GM21390 (cell line): Measurements from ENCODE around the gene TSSK2.
"Not testable (repeated sequence)": the region's sequence is repeated elsewhere in the genome, so short reads cannot be mapped to it uniquely, and the experiment has no call there.

Experiments used
- ATAC-seq: cut with Tn5 transposase; IDR thresholded peaks from one replicate; pipeline ENCODE4 v1.9.1; 2021; ENCODE audit not compliant: unreplicated experiment

TSSK2 gene

GRCh38 chr22:19138217-19139000 lies 7.3 kb downstream of the TSSK2 start:
- no peak for ATAC-seq

- ATAC-seq: no peak
Measured at GRCh38 chr22:19139001-19139356, 7.9 kb downstream of the TSSK2 start.

DNA sequence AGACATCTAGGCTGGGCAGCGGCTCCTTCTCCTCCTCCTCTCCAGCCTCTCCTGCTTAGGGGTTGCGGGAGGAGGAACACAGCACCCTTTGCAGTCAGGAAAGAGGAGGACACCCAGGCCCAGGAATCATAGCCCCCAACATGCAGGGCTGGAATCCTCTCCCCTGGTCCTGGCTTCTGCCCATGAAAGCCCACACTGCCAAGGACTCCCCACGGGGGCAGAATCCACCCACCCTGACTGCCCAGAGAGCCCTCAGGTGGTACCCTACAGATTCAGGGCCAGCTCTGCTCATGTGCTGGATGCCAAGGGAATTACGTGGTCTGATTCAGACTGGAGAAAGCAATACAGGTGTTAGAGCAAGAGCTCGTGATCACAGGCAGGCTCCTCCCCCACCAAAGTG lies 8.9 kb downstream of the TSSK2 start:
- ATAC-seq: no peak

- ATAC-seq: no peak
Measured at GRCh38 chr22:19142394-19142793, 11.3 kb downstream of the TSSK2 start.

DNA sequence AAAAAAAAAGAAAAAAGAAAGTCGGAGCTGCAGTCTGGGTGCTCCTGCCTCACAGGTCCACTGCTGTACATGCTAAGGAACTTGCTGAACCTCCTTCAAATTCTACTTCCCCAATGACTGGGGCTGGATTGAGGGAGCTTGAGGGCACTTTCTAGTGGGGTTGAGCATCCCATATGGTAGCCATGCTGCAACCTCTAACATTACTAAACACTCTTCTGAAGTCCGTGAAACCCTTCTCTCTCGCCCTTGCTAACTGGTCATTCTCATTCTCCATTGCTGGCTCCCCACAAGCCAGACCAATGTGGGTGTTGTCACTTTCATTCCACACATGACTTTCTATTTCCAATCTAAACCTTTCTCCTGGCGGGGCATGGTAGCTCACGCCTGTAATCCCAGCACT lies 12.1 kb downstream of the TSSK2 start:
- ATAC-seq: no peak

DNA sequence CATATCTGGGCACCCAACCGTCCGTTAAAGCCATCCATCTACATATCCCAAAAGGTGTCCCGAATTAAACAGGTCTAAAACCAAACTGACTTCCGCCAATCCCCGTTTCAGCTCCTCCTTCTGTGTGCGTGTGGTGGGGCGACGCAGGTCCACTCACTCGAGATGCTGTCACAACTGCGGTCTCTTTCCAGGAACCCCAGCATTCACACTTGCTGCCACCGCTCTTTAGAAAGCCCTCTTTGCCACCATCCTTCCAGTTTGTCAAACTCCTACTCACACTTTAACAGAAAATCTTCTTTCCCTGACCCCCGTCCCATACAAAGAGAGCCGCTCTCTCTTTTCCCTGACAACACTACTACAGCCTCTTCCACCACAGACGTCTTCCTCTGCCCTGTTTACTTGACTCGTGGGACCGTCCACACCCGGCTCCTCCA lies 12.9 kb downstream of the TSSK2 start:
- no peak for ATAC-seq

DNA sequence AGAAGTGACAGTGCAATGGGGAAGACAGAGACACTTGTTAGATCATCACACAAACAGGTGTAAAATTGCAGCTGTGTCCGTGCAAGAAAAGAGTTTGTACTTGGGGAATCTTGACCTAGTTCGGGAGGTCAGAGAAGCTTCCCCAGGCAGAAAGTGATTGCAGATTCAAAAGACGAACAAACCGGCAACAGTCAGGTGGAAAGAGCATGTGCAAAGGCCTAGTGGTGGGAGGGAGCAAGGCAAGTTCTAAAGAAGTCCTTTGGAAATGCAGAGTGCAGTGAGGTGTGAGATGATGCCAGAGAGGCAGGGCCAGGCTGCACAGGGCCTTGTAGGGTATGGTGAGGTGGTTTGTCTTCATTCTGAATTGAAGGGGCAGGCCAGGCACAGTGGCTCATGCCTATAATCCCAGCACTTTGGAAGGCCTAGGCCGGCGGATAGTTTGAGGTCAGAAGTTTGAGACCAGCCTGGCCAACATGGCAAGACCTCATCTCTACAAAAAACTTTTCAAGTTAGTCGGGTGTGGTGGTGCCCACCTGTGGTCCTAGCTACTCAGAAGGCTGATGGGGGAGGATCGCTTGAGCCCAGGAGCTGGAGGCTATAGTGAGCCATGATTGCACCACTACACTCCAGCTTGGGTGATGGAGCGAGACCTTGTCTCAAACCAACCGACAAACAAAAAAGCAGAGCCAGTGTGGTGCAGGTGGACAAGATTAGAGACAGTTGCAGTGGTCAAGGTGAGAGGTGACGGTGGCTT lies 15.3 kb downstream of the TSSK2 start:
- ATAC-seq: no peak

DNA sequence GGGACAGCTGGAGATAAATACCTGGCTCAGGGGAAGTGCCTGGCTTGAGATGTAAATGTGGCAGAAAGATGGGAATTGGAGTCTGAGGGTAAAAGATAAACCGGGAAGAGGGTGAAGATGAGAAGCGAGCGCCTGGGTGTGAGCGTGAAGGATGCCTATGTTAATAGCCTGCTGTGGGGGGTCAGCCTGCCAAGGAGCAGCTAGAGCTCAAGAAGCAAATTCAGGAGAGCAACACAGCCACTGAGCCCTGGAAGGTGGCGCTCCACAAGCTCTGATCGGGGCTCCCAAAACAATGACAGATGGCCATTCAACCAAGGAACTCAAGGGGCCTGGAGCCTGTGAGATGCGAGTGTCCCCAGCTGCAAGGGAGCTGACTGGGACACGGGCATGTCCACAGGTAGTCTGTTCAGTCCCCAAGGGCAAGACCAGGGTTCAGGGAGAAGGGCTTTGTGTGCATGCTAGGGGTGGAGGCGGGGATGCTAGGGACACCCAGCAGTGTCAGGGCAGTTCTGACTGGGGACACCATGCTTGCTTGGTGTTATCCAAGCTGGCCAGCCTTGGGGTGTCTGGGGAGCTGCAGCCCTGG lies 16.2 kb downstream of the TSSK2 start:
- no peak for ATAC-seq

GRCh38 chr22:19148417-19149046 lies 17.4 kb downstream of the TSSK2 start:
- no peak for ATAC-seq

DNA sequence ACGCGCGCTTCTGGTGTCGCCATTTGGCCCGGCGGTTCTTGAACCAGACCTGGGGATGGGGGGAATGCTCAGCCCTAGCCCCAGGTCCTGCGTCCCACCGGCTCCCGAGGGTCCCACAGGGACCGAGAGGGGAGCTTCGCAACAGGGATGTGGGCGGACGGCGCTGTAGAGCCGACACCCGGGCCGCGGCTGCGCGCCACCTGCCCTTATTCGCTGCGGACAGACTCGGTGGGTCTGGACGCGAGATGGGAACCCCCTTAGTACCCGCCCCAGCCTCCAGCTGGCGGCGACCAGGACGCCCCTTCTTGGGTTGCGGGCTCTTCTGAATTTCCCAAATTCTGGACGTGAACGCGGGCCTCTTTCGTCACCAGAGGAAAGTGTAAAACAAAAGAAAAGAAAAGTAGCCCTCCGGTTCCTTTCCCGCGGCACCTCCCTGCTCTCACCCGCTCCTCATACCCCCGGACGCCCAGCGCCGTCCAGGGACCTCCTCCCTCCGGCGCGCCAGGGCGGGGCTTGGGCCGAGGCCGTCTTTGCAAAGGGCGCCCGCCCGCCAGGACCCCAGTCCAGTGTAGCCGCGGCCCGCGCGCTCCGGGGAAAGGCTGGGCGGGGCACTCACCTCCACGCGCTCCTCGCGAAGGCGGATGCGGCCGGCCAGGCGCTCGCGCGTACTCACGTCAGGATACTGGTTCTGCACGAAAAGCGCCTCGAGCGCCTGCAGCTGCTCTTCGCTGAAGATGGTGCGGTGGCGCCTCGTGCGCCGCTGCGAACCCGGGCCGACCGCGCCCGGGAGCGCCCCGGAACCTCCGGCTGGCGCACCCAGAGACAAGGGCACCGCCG lies 18.2 kb downstream of the TSSK2 start:
- ATAC-seq: no peak

DNA sequence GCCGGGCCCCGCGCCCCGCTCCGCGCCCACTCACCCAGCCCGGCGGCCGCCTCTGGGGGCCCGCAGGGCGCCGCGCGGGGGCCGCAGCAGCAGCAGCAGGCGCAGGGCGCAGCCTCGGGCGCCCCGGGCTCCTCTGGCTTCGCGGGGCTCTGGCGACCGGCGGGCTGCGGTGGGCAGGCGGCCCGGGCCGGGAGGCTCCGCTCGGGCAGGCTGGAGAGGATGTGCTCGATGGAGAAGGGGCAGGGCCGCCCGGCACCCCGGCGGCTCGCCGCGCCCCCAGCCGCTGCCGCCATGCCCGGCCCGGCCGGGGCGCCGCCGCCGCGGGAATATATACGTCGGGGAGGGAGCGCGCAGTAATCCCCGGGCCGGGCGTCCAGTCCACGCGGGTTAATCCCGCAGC lies 18.9 kb downstream of the TSSK2 start, which contains the start of gene GSC2:
TSS of gene GSC2 (minus strand) at position 302 of the 400 bp plus-strand sequence. CDS start at position 293, 9 bp downstream.
- no peak for ATAC-seq

DNA sequence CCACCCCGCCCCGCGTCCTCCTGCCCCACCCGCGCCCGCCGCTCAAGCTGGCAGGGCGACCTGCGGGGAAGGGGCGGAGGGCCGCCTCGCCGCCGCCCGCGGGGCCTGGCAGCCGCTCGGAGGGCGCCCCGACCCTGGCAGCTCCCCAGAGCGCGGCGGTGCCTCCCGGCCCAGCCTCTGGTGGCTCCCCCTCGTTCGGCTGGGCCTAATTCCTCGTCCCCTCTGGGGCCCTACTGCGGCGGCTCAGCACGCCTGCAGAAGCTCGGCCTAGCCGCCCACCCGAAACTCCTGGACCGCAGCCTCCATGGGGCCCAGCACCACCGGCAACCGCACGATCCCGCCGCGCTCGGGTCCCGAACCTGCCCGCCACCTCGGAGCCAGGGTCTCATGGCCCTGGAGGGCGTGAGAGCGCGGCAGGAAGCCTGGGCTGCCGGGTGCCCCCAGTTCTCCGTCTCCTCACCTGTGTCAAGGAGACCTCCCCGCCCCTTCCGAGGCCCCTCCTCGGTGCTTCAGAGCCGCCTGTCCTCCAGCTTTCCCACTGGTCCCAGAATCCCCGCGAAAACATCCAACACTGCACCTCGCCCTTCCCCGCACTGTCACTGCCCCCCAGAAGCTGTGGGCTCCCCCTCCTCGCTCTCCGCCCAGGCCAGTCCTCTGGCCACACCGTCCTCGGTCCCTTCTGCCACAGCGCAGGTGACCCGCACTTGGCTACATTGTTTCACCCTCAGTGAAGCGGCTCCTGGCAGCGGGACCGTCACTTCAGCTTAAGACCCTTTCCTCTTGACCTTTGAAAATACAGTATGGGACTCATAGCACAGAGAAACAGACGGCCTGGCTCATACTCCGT lies 19.6 kb downstream of the TSSK2 start:
- ATAC-seq: no peak

- no peak for ATAC-seq
Measured at GRCh38 chr22:19151329-19152191, 20.5 kb downstream of the TSSK2 start.

DNA sequence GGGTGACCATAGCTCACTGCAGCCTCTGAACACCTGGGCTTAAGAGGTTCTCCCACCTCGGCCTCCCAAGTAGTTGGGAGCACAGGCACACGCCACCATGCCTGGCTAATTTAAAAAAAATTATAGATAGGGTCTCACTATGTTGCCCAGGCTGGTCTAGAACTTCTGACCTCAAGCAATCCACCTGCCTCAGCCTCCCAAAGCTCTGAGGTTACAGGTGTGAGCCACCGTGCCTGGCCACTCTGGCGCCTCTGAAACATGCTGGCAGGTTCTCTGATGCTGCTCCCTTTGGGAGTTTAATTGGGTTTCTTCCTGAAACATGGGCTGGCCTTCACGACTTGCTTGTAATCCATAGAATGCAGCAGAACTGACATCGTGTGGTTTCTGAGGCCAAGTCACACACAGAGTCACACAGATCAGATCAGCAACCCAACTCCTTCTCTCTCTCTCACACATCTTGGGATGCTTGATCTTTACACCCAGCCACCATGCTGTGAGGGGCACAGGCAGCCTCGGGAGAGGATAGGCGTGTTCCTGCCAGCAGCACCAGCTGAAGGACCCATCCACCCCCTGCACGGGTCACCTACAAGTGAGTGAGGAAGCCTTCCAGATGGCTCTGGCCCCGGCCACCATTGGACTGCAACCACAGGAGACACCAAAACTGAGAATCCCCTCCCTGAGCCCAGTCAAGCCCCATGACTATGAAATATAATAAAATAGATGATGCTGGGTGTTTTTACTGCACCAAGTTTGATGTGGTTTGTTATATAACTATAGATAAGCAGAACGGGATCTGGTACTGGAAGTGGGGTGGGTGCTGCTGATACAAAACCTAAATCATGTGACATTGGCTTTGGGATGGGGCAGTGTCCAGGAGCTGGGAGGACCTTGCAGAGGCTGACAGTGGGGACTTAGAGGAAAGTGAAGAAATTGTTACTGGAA lies 22.1 kb downstream of the TSSK2 start:
- no peak for ATAC-seq

DNA sequence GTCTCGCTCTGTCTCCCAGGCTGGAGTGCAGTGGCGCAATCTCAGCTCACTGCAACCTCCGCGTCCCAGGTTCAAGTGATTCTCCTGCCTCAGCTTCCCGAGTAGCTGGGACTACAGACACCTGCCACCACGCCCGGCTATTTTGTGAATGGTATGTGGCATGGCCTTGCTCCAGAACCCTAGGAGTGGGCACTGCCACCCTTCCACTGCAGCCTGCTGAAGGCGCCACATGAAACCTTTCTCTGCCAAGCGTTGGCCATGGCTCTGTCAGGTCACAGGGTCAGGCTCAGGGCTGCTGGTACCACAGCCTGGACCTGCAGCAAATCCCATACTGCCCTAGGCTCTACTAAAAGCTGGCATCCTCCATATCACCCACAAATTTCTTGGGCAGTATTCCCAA lies 25.0 kb downstream of the TSSK2 start:
- ATAC-seq: not testable (repeated sequence)

DNA sequence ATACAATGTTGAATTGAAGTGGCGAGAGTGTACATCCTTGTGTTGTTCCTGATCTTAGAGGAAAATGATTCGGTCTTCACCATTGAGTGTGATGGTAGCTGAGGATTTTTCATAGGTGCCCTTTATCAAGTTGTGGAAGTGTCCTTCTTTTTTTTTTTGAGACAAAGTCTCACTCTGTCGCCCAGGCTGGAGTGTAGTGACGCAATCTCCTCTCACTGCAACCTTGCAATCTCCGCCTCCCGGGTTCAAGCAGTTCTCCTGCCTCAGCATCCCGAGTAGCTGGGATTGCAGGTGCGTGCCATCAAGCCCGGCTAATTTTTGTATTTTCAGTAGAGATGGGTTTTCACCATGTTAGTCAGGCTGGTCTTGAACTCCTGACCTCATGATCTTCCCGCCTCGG lies 27.5 kb downstream of the TSSK2 start:
- ATAC-seq: not testable (repeated sequence)

- ATAC-seq: no peak
Measured at GRCh38 chr22:19164425-19164824, 33.3 kb downstream of the TSSK2 start.

GRCh38 chr22:19166421-19166820 lies 35.3 kb downstream of the TSSK2 start:
- ATAC-seq: no peak
